Right atrium auricular region (tissue), 2 donors: Measurements from ENCODE around the gene MYCBP2. TPM values are rescaled to one million over a fixed set of nuclear protein-coding genes. Genes with fewer than 3 reads are reported as not detected.
"Not testable (repeated sequence)": the region's sequence is repeated elsewhere in the genome, so short reads cannot be mapped to it uniquely, and the experiment has no call there.

Experiments used
- DNase-seq: peaks from one replicate; pipeline ENCODE4 v3.0.0-alpha.2; 2019; ENCODE audit warnings: low spot score
- H3K27ac ChIP-seq, 2 donors: fragments of 200-600 bp; sonication (generic); 1 replicate in 1 of 2; 2 replicates in 1 of 2; pipeline ENCODE4 v1.5.1; 2016 to 2019
- H3K27me3 ChIP-seq, 2 donors: fragments of 200-600 bp; sonication (generic); one replicate each; pipeline versions ENCODE4 v1.5.1 to v1.6.0; 2017 to 2019
- H3K36me3 ChIP-seq: fragments of 200-600 bp; sonication (generic); one replicate; pipeline ENCODE4 v1.5.1; 2016
- H3K4me1 ChIP-seq, 2 donors: fragments of 200-600 bp; sonication (generic); one replicate each; pipeline versions ENCODE4 v1.5.1 to v1.6.0; 2017 to 2019
- H3K4me3 ChIP-seq, 2 donors: fragments of 200-600 bp; sonication (generic); 1 replicate in 1 of 2; 2 replicates in 1 of 2; pipeline ENCODE4 v1.5.1; 2017 to 2019; ENCODE audit warnings: mild to moderate bottlenecking in 1 of 2, moderate library complexity in 1 of 2
- H3K9me3 ChIP-seq, 2 donors: fragments of 200-600 bp; sonication (generic); one replicate each; pipeline ENCODE4 v1.5.1; 2019
- total RNA-seq, 2 donors: library from RNA; depleted of rRNA; stranded (reverse); fragments of >200 nt; gene quantifications; one replicate each; pipeline ENCODE4 v1.1.0, GENCODE V29; 2016
- TF ChIP-seq, protein P1 (sequence below), 2 donors: fragments of 200-600 bp; sonication (generic); IDR thresholded peaks; one replicate each; pipeline ENCODE4 v1.5.1; 2019; ENCODE audit warnings: antibody characterized with exemption in 2 of 2

Gene MYCBP2
- total RNA-seq, 2 donors from 2014 or later = 78.6 to 91.2 TPM

DNA sequence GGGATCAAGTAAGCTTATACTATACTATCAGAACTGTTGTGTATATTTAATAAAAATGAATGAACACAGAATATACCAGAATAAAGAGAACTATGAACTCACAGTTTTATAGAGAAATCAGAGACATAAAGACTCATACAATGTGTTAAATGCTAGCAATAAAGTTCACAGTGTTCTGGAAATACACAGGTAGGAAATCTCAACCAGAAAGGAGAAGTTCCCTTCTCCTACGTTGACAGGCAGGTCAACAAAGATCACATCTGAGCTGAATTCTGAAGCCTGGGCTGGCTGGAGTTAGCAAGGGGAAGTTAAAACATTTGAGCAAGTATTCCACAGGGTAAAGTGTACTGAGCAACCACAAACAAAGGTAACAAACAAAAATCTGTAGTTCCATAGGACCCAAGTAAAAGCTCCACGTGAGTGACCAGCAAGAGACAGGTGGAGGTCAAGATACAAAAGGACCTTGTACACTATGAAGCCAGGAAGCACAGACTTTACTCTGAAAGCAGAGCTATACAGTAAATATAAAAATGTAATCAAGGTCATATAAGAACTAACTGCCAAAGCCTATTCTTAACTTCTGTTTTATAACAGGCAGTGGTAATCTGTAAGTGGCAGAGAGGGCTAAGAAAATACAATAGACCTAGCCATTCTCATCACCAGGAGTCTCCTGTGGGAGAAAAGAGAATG is 312.9 kb downstream of the MYCBP2 start:
- H3K4me3 ChIP-seq = no peak overlapping the region
- H3K27me3 ChIP-seq = no peaks in the 10 kb centered on the region
- TF ChIP-seq, protein P1, sequence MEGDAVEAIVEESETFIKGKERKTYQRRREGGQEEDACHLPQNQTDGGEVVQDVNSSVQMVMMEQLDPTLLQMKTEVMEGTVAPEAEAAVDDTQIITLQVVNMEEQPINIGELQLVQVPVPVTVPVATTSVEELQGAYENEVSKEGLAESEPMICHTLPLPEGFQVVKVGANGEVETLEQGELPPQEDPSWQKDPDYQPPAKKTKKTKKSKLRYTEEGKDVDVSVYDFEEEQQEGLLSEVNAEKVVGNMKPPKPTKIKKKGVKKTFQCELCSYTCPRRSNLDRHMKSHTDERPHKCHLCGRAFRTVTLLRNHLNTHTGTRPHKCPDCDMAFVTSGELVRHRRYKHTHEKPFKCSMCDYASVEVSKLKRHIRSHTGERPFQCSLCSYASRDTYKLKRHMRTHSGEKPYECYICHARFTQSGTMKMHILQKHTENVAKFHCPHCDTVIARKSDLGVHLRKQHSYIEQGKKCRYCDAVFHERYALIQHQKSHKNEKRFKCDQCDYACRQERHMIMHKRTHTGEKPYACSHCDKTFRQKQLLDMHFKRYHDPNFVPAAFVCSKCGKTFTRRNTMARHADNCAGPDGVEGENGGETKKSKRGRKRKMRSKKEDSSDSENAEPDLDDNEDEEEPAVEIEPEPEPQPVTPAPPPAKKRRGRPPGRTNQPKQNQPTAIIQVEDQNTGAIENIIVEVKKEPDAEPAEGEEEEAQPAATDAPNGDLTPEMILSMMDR (IDR thresholded peaks at IDR 0.05) = no peak
- no peak for DNase-seq
- peaks cover 0 to 36% of the 10 kb centered on the region in 2 donors for H3K4me1 ChIP-seq
- peak overlapping the region in 1 of 2 donors; percentile 20 for H3K27ac ChIP-seq
- H3K9me3 ChIP-seq = no peaks in the 10 kb centered on the region
- peaks cover 77% of the 10 kb centered on the region for H3K36me3 ChIP-seq

DNA sequence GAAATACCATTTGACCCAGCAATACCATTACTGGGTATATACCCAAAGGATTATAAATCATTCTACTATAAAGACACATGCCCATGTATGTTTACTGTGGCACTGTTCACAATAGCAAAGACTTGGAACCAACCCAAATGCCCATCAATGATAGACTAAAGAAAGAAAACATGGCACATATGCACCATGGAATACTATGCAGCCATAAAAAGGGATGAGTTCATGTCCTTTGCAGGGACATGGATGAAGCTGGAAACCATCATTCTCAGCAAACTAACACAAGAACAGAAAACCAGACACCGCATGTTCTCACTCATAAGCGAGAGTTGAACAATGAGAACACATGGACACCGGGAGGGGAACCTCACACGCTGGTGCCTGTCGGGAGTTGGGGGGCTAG is 317.2 kb downstream of the MYCBP2 start:
- not testable (repeated sequence) for H3K27me3 ChIP-seq, H3K27ac ChIP-seq
- peaks cover 0 to 18% of the 10 kb centered on the region in 2 donors for H3K4me1 ChIP-seq

DNA sequence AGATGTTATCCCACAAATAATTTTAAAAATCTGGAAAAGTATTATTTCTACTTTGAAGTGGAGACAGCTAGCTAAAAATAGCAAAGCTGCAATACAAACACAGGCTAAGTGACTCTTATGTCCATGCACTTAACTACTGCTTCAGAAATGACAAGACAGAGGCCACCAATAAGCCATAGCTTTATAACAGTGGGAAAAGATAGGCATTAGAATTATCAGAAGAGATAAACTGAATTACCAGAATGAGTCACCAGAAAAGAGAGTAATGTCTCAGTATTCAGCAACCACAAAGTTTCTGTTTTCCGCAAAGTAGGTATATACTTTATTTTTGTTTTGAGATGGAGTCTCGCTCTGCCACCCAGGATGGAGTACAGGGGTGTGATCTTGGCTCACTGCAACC is 317.9 kb downstream of the MYCBP2 start:
- H3K4me1 ChIP-seq = peaks cover 0 to 13% of the 10 kb centered on the region in 2 donors
- no peaks in the 10 kb centered on the region for H3K9me3 ChIP-seq
- H3K27me3 ChIP-seq = no peaks in the 10 kb centered on the region
- H3K36me3 ChIP-seq = peaks cover 52% of the 10 kb centered on the region
- peak overlapping the region in 1 of 2 donors; percentile 39 for H3K27ac ChIP-seq
- TF ChIP-seq, protein P1 (IDR thresholded peaks at IDR 0.05) = no peak
- H3K4me3 ChIP-seq = no peak overlapping the region
- DNase-seq = no peak

More for the DNA sequence above, 317.2 kb downstream of the MYCBP2 start:
- not testable (repeated sequence) for H3K9me3 ChIP-seq, DNase-seq, H3K4me3 ChIP-seq
- peaks cover 59% of the 10 kb centered on the region for H3K36me3 ChIP-seq

GRCh38 chr13:77008337-77008736 is 318.6 kb downstream of the MYCBP2 start:
- H3K27me3 ChIP-seq, H3K9me3 ChIP-seq, DNase-seq, H3K4me3 ChIP-seq: not testable (repeated sequence)
- H3K36me3 ChIP-seq = peaks cover 51% of the 10 kb centered on the region
- H3K27ac ChIP-seq = peak overlapping the region in 1 of 2 donors; percentile 39
- H3K4me1 ChIP-seq = peaks cover 0 to 13% of the 10 kb centered on the region in 2 donors

- Histone ChIP-seq H3K27me3 (no peaks in the 10 kb centered on the region), H3K4me3 (no peak overlapping the region), H3K9me3 (no peaks in the 10 kb centered on the region), H3K27ac (peak overlapping the region in 1 of 2 donors; percentile 8), H3K4me1 (peaks cover 0 to 17% of the 10 kb centered on the region in 2 donors), H3K36me3 (peaks cover 55% of the 10 kb centered on the region)
- DNase-seq = no peak
- TF ChIP-seq, protein P1 (IDR thresholded peaks at IDR 0.05) = peak in 1 of 2 donors; percentile 70
These were observed 324.2 kb downstream of the MYCBP2 start for GRCh38 chr13:77002590-77003190.

DNA sequence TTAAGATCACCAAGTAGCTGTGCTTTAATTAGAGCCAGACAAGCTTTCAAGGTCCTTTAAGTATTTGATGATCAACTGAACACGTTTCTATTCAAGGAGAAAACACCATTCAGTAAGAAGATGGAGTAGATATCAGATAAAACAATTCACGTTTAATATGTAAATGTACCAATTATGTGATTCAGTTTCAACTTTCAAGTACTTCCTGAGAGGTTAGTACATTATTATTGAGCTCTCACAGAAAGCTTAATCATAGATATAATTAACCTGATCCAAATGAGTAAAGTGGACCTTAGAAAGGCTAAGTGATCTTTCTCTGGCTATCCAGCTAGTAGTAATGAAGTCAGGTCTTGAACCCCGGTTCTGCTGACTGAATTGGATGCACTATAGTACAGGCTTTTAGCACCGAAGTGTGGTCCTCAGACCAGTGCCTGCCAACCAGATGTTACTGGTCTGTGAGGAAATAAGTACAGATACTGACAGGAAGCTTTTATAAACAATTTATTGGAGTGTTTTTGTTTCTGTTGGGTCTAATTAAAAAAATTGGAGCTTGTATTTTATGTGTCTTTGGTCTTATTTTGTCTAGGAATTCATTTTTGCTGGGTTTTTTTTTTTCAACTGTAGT is 324.8 kb downstream of the MYCBP2 start:
- peaks cover 0 to 17% of the 10 kb centered on the region in 2 donors for H3K4me1 ChIP-seq
- H3K9me3 ChIP-seq = no peaks in the 10 kb centered on the region
- DNase-seq = no peak
- H3K27ac ChIP-seq = peak overlapping the region in 1 of 2 donors; percentile 8
- H3K36me3 ChIP-seq = peaks cover 54% of the 10 kb centered on the region
- H3K4me3 ChIP-seq = no peak overlapping the region
- TF ChIP-seq, protein P1 (IDR thresholded peaks at IDR 0.05) = no peak
- no peaks in the 10 kb centered on the region for H3K27me3 ChIP-seq
